Measurements from ENCODE around the gene MCM3AP. TPM values are rescaled to one million over a fixed set of nuclear protein-coding genes. Genes with fewer than 3 reads are reported as not detected.

MCM3AP gene
- total RNA-seq, 1 experiment from 2014 or later, result 140 TPM

DNA sequence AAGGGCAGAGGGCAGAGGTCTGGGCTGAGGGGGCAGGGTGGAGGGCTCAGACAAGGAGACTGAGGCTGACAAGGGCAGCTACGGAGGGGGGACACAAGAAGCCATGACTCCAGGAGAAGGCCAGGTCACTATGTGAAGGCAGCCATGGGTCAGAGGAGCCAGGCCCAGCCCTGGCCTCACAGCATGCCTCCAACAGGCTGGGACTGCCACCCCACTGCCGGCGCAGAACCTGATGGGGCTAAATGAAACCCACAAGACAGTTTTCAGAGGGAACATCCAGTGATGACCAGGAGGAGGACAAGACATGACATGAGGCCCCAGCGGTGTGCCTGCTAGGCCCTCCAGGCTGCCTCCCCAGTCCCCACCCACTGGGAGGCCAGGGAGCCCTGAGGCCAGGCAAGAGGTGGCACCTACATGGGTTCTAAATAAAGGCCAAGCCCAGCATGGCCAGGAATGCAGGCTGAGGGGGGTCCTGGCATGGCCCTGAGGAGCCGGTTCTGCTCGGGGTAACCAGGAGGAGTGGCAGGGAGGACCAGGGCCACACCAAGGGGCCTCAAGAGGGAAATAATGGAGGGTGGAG, 29.6 kb downstream of the MCM3AP start:
- no peaks in the 10 kb centered on the region for H3K79me2 ChIP-seq (ENCODE audit: low read length)
- H3K27ac ChIP-seq (ENCODE audit: low read length), result no peak overlapping the region
- H3K9me2 ChIP-seq (replicated peaks; ENCODE audit: low read length), result no peaks in the 10 kb centered on the region
- ChIA-PET POLR2A (ENCODE audit: unreplicated experiment) (no interaction called here), CTCF (no interaction called here)
- DNase-seq (no peak), ATAC-seq (no peak)
- H3F3A ChIP-seq (ENCODE audit: low read length, unreplicated experiment), result no peaks in the 10 kb centered on the region
- H3K36me3 ChIP-seq (ENCODE audit: low read depth, low read length), result peaks cover 58% of the 10 kb centered on the region
- BruUV-seq (replicated peaks), result no TSS peak
- H3K27me3 ChIP-seq (ENCODE audit: low read length), result no peaks in the 10 kb centered on the region
- no peak overlapping the region for H2AFZ ChIP-seq (ENCODE audit: low read length)
- no peak overlapping the region for H3K4me2 ChIP-seq (ENCODE audit: low read length)
- no peaks in the 10 kb centered on the region for H3K4me1 ChIP-seq (ENCODE audit: insufficient read depth, low read length)
- H3K4me3 ChIP-seq (ENCODE audit: low read length), result no peak overlapping the region
- intact Hi-C loops (cut with micrococcal nuclease), result no loop called here
- H4K20me1 ChIP-seq (ENCODE audit: low read length), result no peaks in the 10 kb centered on the region
- no peak for TF ChIP-seq EZH2phosphoT487 (IDR thresholded peaks at IDR 0.05; ENCODE audit: borderline replicate concordance, low read length)
- TF ChIP-seq EZH2 (IDR thresholded peaks at IDR 0.05; ENCODE audit: low read length, unreplicated experiment), result no peak
- TF ChIP-seq, protein P1, sequence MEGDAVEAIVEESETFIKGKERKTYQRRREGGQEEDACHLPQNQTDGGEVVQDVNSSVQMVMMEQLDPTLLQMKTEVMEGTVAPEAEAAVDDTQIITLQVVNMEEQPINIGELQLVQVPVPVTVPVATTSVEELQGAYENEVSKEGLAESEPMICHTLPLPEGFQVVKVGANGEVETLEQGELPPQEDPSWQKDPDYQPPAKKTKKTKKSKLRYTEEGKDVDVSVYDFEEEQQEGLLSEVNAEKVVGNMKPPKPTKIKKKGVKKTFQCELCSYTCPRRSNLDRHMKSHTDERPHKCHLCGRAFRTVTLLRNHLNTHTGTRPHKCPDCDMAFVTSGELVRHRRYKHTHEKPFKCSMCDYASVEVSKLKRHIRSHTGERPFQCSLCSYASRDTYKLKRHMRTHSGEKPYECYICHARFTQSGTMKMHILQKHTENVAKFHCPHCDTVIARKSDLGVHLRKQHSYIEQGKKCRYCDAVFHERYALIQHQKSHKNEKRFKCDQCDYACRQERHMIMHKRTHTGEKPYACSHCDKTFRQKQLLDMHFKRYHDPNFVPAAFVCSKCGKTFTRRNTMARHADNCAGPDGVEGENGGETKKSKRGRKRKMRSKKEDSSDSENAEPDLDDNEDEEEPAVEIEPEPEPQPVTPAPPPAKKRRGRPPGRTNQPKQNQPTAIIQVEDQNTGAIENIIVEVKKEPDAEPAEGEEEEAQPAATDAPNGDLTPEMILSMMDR (conservative IDR thresholded peaks at IDR 0.05; ENCODE audit: low read depth, low read length), result no peak
- no peaks in the 10 kb centered on the region for H3K9me3 ChIP-seq (ENCODE audit: low read length)
- no peak overlapping the region for H3K9ac ChIP-seq (ENCODE audit: low read length)

DNA sequence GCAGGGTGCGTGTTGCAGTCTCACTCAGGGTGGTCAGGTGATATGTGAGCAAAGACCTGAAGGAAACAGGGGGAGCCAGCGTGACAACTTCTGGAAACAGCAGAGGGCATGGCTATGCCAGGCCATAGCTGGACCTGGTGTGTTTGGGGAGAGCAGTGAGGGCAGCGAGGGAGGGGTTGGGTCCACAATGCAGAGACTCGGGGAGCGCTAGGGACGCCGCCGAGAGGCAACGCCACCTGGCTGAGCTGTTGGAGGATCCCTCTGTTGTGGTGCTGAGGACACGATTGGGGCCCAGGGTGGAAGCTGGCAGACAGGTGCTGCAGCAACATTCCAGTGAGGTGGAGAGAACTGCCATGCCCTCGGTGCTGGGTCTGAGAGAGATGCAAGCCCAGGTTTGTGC, 30.2 kb downstream of the MCM3AP start:
- Histone ChIP-seq H3K4me3 (ENCODE audit: low read length) (no peak overlapping the region), H3K27ac (ENCODE audit: low read length) (no peak overlapping the region), H3K9ac (ENCODE audit: low read length) (no peak overlapping the region), H3K9me2 (replicated peaks; ENCODE audit: low read length) (no peaks in the 10 kb centered on the region), H3K36me3 (ENCODE audit: low read depth, low read length) (peaks cover 62% of the 10 kb centered on the region), H3K27me3 (ENCODE audit: low read length) (no peaks in the 10 kb centered on the region), H3K9me3 (ENCODE audit: low read length) (no peaks in the 10 kb centered on the region), H3K4me1 (ENCODE audit: insufficient read depth, low read length) (no peaks in the 10 kb centered on the region), H3F3A (ENCODE audit: low read length, unreplicated experiment) (no peaks in the 10 kb centered on the region), H3K79me2 (ENCODE audit: low read length) (no peaks in the 10 kb centered on the region), H4K20me1 (ENCODE audit: low read length) (no peaks in the 10 kb centered on the region), H3K4me2 (ENCODE audit: low read length) (no peak overlapping the region), H2AFZ (ENCODE audit: low read length) (no peak overlapping the region)
- DNase-seq, result no peak
- BruUV-seq (replicated peaks), result no TSS peak
- ATAC-seq, result no peak
- POLR2A ChIA-PET (ENCODE audit: unreplicated experiment), result no interaction called here
- CTCF ChIA-PET, result no interaction called here
- intact Hi-C loops (cut with micrococcal nuclease), result no loop called here
- no peak for TF ChIP-seq EZH2phosphoT487 (IDR thresholded peaks at IDR 0.05; ENCODE audit: borderline replicate concordance, low read length)

DNA sequence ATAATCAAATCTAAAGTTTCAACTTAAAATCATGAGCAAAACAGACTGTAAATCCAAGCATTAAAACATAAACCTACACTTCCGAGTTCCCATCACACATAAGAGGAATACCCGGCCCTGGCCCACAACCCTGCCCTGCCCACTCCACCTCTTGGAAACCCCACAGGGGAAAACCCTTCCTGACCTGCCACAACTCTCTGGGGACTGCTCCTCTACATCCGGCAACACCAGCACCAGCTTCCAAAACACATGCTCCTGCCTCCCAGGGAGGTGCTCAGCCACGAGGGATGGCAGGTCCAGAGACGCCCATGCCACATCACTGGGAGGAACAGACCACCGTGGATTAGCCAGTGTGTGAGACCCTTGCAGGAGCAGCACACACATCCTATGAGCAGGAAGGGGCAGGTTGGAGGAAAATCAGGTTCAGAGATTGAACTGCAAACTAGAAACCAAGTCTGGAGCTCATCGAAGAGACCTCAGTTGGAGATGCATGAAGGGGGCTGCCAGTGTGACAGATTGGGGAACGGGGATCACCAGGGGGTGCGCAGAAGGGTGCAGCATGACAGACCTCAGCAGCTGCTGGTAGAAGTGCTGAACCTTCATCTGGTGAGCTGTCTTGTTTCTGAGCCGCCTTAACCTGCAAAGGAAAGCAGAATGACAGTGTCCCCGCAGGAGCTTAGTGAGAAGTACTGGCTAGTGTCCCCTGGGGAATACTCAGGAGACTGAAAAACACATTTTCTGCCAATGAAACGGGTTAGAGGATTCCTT, 31.0 kb downstream of the MCM3AP start:
- H3K27ac ChIP-seq (ENCODE audit: low read length), result no peak overlapping the region
- no peaks in the 10 kb centered on the region for H3K4me1 ChIP-seq (ENCODE audit: insufficient read depth, low read length)
- H3K27me3 ChIP-seq (ENCODE audit: low read length), result no peaks in the 10 kb centered on the region
- DNase-seq, result no peak
- ATAC-seq, result no peak
- H3K9me2 ChIP-seq (replicated peaks; ENCODE audit: low read length), result no peaks in the 10 kb centered on the region
- no peaks in the 10 kb centered on the region for H4K20me1 ChIP-seq (ENCODE audit: low read length)
- H3K4me3 ChIP-seq (ENCODE audit: low read length), result no peak overlapping the region
- intact Hi-C loops (cut with micrococcal nuclease), result no loop called here
- no peak overlapping the region for H2AFZ ChIP-seq (ENCODE audit: low read length)
- no TSS peak for BruUV-seq (replicated peaks)
- H3K4me2 ChIP-seq (ENCODE audit: low read length), result no peak overlapping the region
- TF ChIP-seq EZH2 (IDR thresholded peaks at IDR 0.05; ENCODE audit: low read length, unreplicated experiment) (no peak), EZH2phosphoT487 (IDR thresholded peaks at IDR 0.05; ENCODE audit: borderline replicate concordance, low read length) (no peak)
- TF ChIP-seq, protein P1 (conservative IDR thresholded peaks at IDR 0.05; ENCODE audit: low read depth, low read length), result no peak
- no peaks in the 10 kb centered on the region for H3K9me3 ChIP-seq (ENCODE audit: low read length)
- peaks cover 69% of the 10 kb centered on the region for H3K36me3 ChIP-seq (ENCODE audit: low read depth, low read length)
- H3K9ac ChIP-seq (ENCODE audit: low read length), result no peak overlapping the region
- ChIA-PET CTCF (interaction anchor here (0.6 kb wide), 1 partner anchor 31 kb away, joined by 3 read pairs; no protein-coding TSS in a partner anchor), POLR2A (ENCODE audit: unreplicated experiment) (no interaction called here)
- H3F3A ChIP-seq (ENCODE audit: low read length, unreplicated experiment), result no peaks in the 10 kb centered on the region
- no peaks in the 10 kb centered on the region for H3K79me2 ChIP-seq (ENCODE audit: low read length)
